A673 (cell line): ENCODE measurements around the gene CETP.

Experiments
- CTCF ChIP-seq: fragments of 300-800, 200-600 bp; sonication (generic); conservative IDR thresholded peaks from 2 replicates; pipeline ENCODE4 v1.5.1; 2017; ENCODE audit warnings: low read depth, mild to moderate bottlenecking, antibody characterized with exemption, low read length, moderate library complexity, mixed read lengths
- EZH2 ChIP-seq: fragments of 200-600 bp; sonication (generic); IDR thresholded peaks from 2 replicates; pipeline ENCODE4 v1.6.1; 2017; ENCODE audit warnings: borderline replicate concordance, low read depth, mild to moderate bottlenecking, mixed read lengths, antibody characterized with exemption, low read length; ENCODE audit not compliant: poor library complexity, severe bottlenecking

- TF ChIP-seq CTCF (no peak), EZH2 (no peak)
These were observed 14.8 kb upstream of the CETP start for GRCh38 chr16:56946767-56947603.
